DND-41 (cell line): ENCODE data around the gene CEP112.

ENCODE experiments used
- CTCF ChIP-seq: IDR thresholded peaks from 2 replicates; pipeline ENCODE4 v1.5.1; 2012; ENCODE audit warnings: borderline replicate concordance, low read length, moderate library complexity, mild to moderate bottlenecking; ENCODE audit not compliant: poor library complexity, severe bottlenecking; ENCODE audit errors: extremely low read depth
- EZH2 ChIP-seq: IDR thresholded peaks from 3 replicates; pipeline ENCODE4 v1.6.1; 2012; ENCODE audit warnings: borderline replicate concordance, low read depth, mild to moderate bottlenecking, moderate library complexity, low read length, inconsistent platforms; ENCODE audit not compliant: severe bottlenecking

- peak; percentile 19 for TF ChIP-seq CTCF
- no peak for TF ChIP-seq EZH2
These were observed 170.2 kb downstream of the CEP112 start for GRCh38 chr17:66021757-66022156.
